Endodermal cell (in vitro differentiated cells): ENCODE data around the gene SUGCT. TPM values are rescaled to one million over a fixed set of nuclear protein-coding genes. Genes with fewer than 3 reads are reported as not detected.

Source experiments
- DNase-seq: peaks from one replicate; pipeline ENCODE4 v3.0.0-alpha.2; 2017
- H3K27ac ChIP-seq: 2 replicates; pipeline ENCODE4 v1.5.1; 2013; ENCODE audit warnings: mild to moderate bottlenecking, low read depth, low read length, moderate library complexity
- H3K27me3 ChIP-seq: 2 replicates; pipeline ENCODE4 v1.6.1; 2013; ENCODE audit warnings: mild to moderate bottlenecking, low read length, moderate library complexity; ENCODE audit not compliant: insufficient read depth, control insufficient read depth, poor library complexity, severe bottlenecking
- H3K36me3 ChIP-seq: 2 replicates; pipeline ENCODE4 v1.7.0; 2013; ENCODE audit warnings: mild to moderate bottlenecking, low read length, moderate library complexity; ENCODE audit not compliant: control insufficient read depth, insufficient read depth
- H3K4me1 ChIP-seq: one replicate; pipeline ENCODE4 v1.7.0; 2013; ENCODE audit warnings: low read length; ENCODE audit not compliant: control insufficient read depth, insufficient read depth
- H3K4me3 ChIP-seq: 2 replicates; pipeline ENCODE4 v1.5.1; 2013; ENCODE audit warnings: mild to moderate bottlenecking, low read length, moderate library complexity
- H3K9ac ChIP-seq: 2 replicates; pipeline ENCODE4 v1.6.1; 2013; ENCODE audit warnings: mild to moderate bottlenecking, low read length, moderate library complexity; ENCODE audit not compliant: poor library complexity, severe bottlenecking; ENCODE audit errors: extremely low read depth
- H3K9me3 ChIP-seq: 2 replicates; pipeline ENCODE4 v1.6.1; 2013; ENCODE audit warnings: mild to moderate bottlenecking, low read length, moderate library complexity; ENCODE audit not compliant: control insufficient read depth
- H3K27ac Mint-ChIP-seq: 2 replicates; pipeline ENCODE4 v1.8.0; 2020; ENCODE audit warnings: mixed read lengths
- H3K27me3 Mint-ChIP-seq: 2 replicates; pipeline ENCODE4 v1.8.0; 2021; ENCODE audit warnings: mild to moderate bottlenecking, mixed read lengths; ENCODE audit not compliant: insufficient read depth
- H3K36me3 Mint-ChIP-seq: 2 replicates; pipeline ENCODE4 v1.8.0; 2020; ENCODE audit warnings: low read depth, mixed read lengths
- H3K4me1 Mint-ChIP-seq: 2 replicates; pipeline ENCODE4 v1.8.0; 2020; ENCODE audit warnings: mixed read lengths
- H3K4me3 Mint-ChIP-seq: 2 replicates; pipeline ENCODE4 v1.8.0; 2020; ENCODE audit warnings: mild to moderate bottlenecking, moderate library complexity, mixed read lengths
- H3K9me3 Mint-ChIP-seq: 2 replicates; pipeline ENCODE4 v1.8.0; 2020; ENCODE audit warnings: mild to moderate bottlenecking, mixed read lengths
- WGBS, 2 experiments: methylation state at CpG; one replicate each; pipeline versions ENCODE4 v1.1.5 to v1.1.7; 2013; ENCODE audit warnings: missing lambda C conversion rate in 2 of 2, mixed read lengths in 1 of 2; ENCODE audit not compliant: insufficient coverage in 1 of 2, insufficient read length in 1 of 2; 5-methylcytosine and 5-hydroxymethylcytosine counted together
- total RNA-seq, 2 donors: library from RNA; stranded (reverse); fragmentation: NEBNext Ultra II Directional in 1 of 2; extraction: Animal tissue kit (Norgen Biotek cat#: 25700) in 1 of 2; gene quantifications; 2 replicates in 1 of 2; 3 replicates in 1 of 2; pipeline ENCODE4 v1.2.1, GENCODE V29; 2021
- TF ChIP-seq, protein P1 (sequence below): fragments of 200-600 bp; sonication (generic); conservative IDR thresholded peaks from 2 replicates; pipeline ENCODE4 v1.5.0; 2021; ENCODE audit warnings: antibody characterized with exemption, mild to moderate bottlenecking

The SUGCT gene
- total RNA-seq, 2 donors from 2014 or later: 3.6 to 3.9 TPM

DNA sequence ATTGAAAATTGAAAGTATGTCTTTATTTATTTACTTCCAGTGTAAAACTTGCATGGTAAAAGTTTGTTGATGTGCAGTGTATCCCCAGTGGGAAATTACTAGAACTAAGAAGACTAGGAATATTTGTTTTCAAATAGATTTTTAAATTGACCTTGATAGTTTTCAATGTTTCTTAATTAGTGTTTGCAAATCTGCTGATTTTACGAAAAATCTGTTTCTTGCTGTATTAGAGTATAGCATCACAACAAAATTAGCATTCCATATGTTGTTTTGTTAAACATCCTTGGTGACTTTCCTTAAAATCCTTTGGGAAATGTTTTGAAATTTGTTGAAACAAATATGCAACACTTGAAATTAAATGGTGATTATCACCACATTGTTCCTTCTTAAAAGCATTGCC is 425.9 kb downstream of the SUGCT start:
- H3K4me3 ChIP-seq: no peak overlapping the region
- Mint-ChIP-seq H3K4me3 (no peak overlapping the region), H3K27me3 (no peaks in the 10 kb centered on the region), H3K9me3 (no peaks in the 10 kb centered on the region), H3K27ac (no peak overlapping the region), H3K36me3 (no peaks in the 10 kb centered on the region), H3K4me1 (no peaks in the 10 kb centered on the region)
- TF ChIP-seq, protein P1, sequence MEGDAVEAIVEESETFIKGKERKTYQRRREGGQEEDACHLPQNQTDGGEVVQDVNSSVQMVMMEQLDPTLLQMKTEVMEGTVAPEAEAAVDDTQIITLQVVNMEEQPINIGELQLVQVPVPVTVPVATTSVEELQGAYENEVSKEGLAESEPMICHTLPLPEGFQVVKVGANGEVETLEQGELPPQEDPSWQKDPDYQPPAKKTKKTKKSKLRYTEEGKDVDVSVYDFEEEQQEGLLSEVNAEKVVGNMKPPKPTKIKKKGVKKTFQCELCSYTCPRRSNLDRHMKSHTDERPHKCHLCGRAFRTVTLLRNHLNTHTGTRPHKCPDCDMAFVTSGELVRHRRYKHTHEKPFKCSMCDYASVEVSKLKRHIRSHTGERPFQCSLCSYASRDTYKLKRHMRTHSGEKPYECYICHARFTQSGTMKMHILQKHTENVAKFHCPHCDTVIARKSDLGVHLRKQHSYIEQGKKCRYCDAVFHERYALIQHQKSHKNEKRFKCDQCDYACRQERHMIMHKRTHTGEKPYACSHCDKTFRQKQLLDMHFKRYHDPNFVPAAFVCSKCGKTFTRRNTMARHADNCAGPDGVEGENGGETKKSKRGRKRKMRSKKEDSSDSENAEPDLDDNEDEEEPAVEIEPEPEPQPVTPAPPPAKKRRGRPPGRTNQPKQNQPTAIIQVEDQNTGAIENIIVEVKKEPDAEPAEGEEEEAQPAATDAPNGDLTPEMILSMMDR: no peak
- DNase-seq: no peak
- no peaks in the 10 kb centered on the region for H3K36me3 ChIP-seq
- WGBS, 2 experiments: 100% methylated on average over 1 of the region's 1 CpG; no CpG with 5 or more reads in 1 of the 2 experiments
- H3K27ac ChIP-seq: no peak overlapping the region
- no peaks in the 10 kb centered on the region for H3K9me3 ChIP-seq
- H3K4me1 ChIP-seq: no peaks in the 10 kb centered on the region
- no peaks in the 10 kb centered on the region for H3K27me3 ChIP-seq
- H3K9ac ChIP-seq: no peak overlapping the region

DNA sequence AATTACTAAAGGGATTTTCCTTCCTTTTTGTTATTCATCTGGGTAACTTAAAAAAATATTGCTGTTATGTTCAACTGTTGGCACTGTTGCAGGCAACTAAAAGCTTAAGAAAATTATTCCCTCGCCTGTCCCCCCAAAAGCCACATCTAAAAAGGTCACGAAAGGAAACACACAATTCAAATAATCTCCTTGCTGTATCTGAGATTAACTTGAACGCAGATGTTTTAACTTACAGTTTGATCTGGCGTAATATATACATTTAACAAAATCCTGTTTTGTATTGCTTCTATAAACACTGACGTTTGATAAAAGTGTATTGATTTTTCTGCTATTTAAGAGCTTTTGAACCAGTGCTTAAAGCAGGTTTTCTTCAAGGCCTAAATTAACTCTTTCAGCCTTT is 432.1 kb downstream of the SUGCT start:
- Histone ChIP-seq H3K27me3 (no peaks in the 10 kb centered on the region), H3K36me3 (no peaks in the 10 kb centered on the region), H3K27ac (no peak overlapping the region), H3K4me1 (peaks cover 9% of the 10 kb centered on the region), H3K9ac (no peak overlapping the region), H3K4me3 (no peak overlapping the region), H3K9me3 (no peaks in the 10 kb centered on the region)
- TF ChIP-seq, protein P1: no peak
- WGBS, 2 experiments: 94 to 100% methylated on average over 3 to 5 of the region's 5 CpGs
- peaks cover 20% of the 10 kb centered on the region for H3K4me1 Mint-ChIP-seq
- H3K36me3 Mint-ChIP-seq: no peaks in the 10 kb centered on the region
- H3K27ac Mint-ChIP-seq: no peak overlapping the region
- no peaks in the 10 kb centered on the region for H3K27me3 Mint-ChIP-seq
- H3K9me3 Mint-ChIP-seq: no peaks in the 10 kb centered on the region
- no peak for DNase-seq
- H3K4me3 Mint-ChIP-seq: no peak overlapping the region

DNA sequence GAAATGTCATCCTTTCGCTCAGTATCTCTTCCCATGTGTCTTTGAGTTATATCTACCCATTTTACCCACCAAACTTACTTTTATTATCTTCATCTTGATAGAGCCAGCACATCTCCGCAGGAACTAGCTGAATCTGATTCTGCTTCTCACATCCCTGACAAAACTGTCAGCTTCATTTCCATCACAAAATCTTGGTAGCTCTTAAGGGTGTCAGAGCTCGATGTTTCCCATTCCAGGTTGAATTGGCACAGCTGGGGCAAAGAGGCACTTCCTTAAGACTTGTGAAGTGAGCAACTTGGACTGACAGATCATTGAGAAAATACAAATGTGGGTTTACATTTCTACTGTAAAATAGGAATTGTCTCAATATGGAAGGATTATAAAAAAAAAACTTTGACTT is 434.5 kb downstream of the SUGCT start:
- no peak overlapping the region for H3K27ac Mint-ChIP-seq
- H3K27me3 Mint-ChIP-seq: peaks cover 8% of the 10 kb centered on the region
- 43 to 71% methylated on average over 2 to 3 of the region's 3 CpGs for WGBS, 2 experiments
- no peak overlapping the region for H3K9ac ChIP-seq
- H3K9me3 Mint-ChIP-seq: no peaks in the 10 kb centered on the region
- peaks cover 27% of the 10 kb centered on the region for H3K4me1 Mint-ChIP-seq
- no peak overlapping the region for H3K4me3 Mint-ChIP-seq
- H3K27me3 ChIP-seq: no peaks in the 10 kb centered on the region
- TF ChIP-seq, protein P1: no peak
- peak; percentile 75 for DNase-seq
- no peaks in the 10 kb centered on the region for H3K36me3 ChIP-seq
- no peak overlapping the region for H3K27ac ChIP-seq
- H3K4me1 ChIP-seq: peaks cover 10% of the 10 kb centered on the region
- H3K4me3 ChIP-seq: no peak overlapping the region
- H3K9me3 ChIP-seq: no peaks in the 10 kb centered on the region
- H3K36me3 Mint-ChIP-seq: no peaks in the 10 kb centered on the region
